ENCODE data around the gene PARL.

GRCh38 chr3:183906234-183906921 is 21.7 kb upstream of the PARL start:
- TF ChIP-seq CTCF (conservative IDR thresholded peaks at IDR 0.05 in 1 of 2, IDR thresholded peaks at IDR 0.05 in 1 of 2; ENCODE audit: extremely low read depth in 1 of 2, insufficient read depth in 1 of 2, low read depth in 1 of 2, low read length in 2 of 2) = no peak
- TF ChIP-seq EZH2 (IDR thresholded peaks at IDR 0.05; ENCODE audit: borderline replicate concordance, low read length) = no peak

Data from mammary epithelial cell (primary cell).